Measurements from ENCODE around the gene MTHFSD.

MTHFSD gene

GRCh38 chr16:86500708-86501510, 54.1 kb downstream of the MTHFSD start:
- no peak for DNase-seq

- no peak for DNase-seq
These were observed 54.9 kb downstream of the MTHFSD start for GRCh38 chr16:86499889-86500707.

DNA sequence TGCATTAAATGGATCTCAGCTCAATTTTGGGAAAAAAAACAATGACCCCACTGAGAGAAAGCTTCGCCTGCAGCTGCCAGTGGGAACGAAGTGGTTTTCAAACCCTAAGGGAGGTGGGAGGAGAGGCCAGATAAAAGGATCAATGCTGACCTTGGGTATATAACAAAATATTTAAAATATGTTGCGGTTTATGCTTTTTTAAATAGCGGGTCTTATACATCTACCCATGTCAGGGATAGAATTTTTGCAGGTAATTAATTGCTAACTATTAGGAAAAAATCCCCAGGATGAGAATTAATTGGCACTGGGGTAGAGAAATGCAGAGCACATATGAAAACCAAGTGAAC, 55.6 kb downstream of the MTHFSD start:
- no peak for DNase-seq

- DNase-seq: peak; percentile 73
These were observed 56.2 kb downstream of the MTHFSD start for GRCh38 chr16:86498671-86499439.

DNA sequence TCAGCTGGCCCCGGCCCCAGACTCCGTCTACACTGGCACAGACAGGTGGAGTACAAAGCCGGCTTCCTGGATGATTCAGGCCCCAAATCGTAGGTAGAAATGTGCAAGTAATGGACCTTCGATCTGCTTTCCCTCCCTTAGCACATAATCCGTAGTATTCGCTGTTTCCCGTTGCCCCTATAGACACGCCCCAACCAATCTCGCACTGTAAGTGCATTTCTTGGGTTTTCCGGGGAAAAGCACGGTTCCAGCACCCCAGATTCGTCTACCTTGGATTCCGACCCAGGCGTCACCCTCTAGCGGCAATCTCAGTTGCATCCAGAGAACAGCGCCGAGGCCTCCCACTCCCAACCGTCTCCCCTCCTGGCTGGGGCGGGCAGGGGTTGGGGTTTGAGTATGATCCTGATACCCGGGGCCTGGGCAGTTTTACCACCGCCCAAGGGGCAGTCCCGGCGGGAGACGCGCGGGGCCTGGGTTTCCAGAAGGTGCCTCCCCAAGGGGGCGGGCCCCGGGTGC, 56.8 kb downstream of the MTHFSD start:
- no peak for DNase-seq

DNA sequence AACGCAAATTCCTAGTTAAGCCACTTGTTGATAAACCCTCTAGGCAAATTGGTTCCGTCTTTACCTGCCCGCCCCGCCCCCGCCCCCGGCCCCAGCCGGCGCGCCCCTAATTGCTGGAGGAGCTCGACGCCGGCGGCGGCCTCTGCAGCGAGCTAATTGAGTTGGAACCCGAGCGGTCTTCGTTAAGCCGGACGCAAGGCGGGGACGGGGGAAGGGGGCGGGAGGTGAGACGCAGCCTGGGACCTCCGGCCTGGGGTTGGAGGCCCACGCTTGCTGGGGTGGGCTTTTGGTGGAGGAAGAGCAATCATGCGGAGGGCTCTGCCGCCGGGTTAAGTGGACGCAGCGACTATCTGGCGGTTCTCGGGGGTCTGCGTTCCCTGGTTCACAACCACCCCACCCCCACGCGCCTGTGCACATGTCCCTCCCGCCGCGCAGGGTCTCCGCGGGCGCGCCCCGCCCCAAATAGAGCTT, 57.4 kb downstream of the MTHFSD start:
- DNase-seq: no peak

- no peak for DNase-seq
These were observed 58.0 kb downstream of the MTHFSD start for GRCh38 chr16:86496929-86497461.

- DNase-seq: no peak
These were observed 58.6 kb downstream of the MTHFSD start for GRCh38 chr16:86496262-86496928.

DNA sequence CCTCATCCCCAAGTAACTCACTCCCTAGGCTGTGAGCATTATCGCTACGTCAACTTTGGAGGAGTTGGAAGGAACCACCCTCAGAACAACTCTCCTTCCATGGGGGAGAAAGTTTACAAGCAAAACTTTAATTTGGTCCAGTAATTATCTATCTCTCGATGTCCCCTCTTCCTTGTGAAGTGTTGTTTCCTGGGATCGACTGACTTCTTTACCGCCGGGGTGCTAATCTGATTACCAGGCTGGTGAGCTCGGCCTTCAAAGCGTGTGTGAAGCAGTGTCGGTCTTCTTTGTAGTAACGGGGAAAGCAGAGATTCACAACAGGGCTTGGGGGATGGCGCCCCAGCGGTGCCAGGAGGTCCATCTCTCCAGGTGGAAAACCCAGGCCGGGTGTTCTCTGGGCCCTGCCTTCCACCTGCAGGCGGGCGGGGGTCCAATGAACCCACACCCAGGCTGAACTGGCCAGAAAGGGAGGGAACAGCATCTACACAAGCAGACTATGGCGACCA, 59.2 kb downstream of the MTHFSD start:
- DNase-seq: no peak

DNA sequence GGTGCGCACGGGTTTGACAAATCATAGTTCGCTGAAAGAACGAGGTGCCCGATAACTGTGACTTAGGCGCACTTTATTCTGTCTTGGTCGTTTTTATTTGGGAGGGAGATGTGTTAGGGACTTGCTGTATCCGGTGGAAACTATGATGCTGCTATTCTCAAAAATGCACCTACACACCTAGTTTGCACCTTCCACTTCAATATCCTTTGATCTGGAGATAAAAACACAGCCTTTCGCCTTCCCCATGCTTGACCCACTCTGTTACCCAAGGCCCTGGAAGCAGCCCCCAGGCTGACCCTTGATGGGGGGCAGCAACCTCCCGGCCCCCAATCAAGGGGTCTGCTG, 59.7 kb downstream of the MTHFSD start:
- DNase-seq: no peak

- DNase-seq: no peak
These were observed 60.3 kb downstream of the MTHFSD start for GRCh38 chr16:86494565-86495356.

GRCh38 chr16:86494039-86494564, 60.9 kb downstream of the MTHFSD start:
- DNase-seq: no peak

- DNase-seq: no peak
These were observed 61.9 kb downstream of the MTHFSD start for GRCh38 chr16:86492961-86493629.

DNA sequence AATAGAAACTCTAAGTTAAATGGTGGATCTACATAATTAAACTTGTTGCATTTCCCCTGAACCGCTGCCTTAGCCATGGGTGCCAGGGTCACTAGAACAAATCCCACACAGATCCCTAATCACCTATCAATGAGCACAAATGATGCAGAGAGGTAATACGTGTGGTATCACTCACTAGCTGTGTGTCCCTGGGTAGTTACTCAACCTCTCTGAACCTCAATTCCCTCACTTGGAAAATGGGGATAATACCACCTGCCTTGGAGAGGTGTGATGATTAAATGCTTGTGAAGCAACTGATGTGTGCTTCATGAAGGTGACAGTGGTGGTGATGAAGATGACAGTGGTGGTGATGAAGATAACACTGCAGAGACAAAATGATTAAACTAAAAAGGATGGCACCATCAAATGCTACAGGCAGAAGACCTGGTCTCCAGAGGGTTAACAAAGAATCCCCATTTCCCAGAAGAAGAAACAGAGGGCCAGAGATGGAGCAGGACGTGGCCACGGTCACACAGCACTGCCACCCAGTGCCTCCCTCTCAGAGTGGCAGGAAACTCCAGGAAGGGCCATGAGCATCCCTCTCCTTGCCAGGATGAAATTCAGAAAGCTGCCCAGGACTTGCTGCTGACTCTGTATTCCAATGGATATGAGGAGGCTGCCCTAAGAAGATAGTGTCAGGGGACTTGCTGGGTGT, 62.6 kb downstream of the MTHFSD start:
- DNase-seq: no peak

- no peak for DNase-seq
These were observed 63.4 kb downstream of the MTHFSD start for GRCh38 chr16:86491640-86492023.

DNA sequence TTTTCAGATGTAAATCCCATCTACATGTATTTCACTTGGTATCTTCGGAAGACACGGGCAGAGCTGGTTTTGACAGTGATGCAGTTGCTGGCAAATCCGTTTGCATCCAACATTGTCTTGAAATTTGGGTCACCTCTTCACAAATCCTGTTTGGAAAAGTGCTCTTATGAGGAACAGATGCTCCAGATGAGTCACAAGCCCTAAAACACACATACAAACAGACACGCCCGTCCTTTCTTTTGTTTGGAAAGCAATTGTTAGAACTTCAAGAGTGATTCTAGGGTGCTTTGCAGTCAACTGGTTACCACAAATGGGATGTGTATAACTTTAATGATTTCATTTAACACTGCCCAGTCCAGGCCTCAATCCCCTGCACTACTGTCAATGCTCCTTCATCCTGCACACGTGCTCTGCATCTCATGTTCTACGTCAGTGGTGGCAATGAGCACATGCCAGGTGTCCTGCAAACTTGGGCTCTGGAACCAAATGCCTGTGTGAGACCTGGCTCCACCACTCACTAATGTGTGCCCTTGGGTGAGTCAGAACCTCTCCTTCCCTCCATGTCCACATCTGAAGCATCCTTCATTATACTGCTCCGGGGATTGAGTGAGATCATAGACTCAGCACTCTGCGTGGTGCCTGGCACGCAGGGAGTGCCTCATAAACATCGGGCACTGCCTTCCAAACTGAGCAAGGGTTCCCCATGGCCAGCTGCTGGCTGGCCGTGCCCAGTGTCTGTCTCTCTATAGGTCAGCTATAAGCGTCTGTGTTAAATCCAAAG, 64.0 kb downstream of the MTHFSD start:
- no peak for DNase-seq

GRCh38 chr16:86485746-86486145, 69.3 kb downstream of the MTHFSD start:
- no peak for DNase-seq

DNA sequence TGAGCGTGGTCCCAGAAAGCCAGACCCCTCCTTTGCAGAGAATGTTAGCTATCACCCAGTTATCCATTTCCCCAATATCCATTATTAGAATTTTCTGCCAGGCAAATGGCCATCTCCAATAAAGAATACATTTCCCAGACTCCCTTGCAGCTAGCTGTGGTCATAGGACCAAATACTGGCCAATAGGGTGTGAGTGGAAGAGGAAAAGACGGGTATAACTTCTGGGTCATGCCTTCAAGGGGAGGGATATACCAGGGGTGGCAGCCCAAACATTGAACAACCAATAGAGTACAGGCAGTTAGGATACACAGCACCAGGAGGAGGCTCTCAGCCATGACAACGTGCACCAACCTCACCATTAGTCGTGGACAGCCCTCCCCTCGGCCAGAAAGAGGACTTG, 70.8 kb downstream of the MTHFSD start:
- DNase-seq: no peak

DNA sequence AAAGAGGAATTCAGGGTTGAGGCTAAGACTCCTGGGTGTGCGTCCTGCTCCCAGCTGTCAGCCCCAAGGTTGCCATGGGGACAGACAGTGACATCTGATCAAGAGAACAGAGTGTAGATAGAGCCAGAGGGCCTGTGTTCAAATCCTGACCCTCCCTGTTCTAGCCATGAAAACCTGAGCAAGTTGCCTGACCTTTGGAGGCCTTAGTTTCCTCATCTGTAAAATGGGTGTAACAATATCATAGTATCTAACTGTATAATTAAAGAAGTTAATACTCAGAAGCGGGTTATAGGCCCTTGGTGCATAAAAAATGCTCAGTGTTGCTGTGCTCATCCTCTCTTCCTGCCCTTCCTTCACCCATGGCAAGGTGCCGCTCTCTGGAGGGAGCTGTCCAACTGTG, 73.4 kb downstream of the MTHFSD start:
- no peak for DNase-seq

All from right forelimb (tissue), 1 donor.